DND-41 (cell line): Measurements from ENCODE around the gene SLC15A4.

Experiments
- EZH2 ChIP-seq: IDR thresholded peaks from 3 replicates; pipeline ENCODE4 v1.6.1; 2012; ENCODE audit warnings: borderline replicate concordance, low read depth, mild to moderate bottlenecking, moderate library complexity, low read length, inconsistent platforms; ENCODE audit not compliant: severe bottlenecking
- TF ChIP-seq, protein P1 (sequence below): IDR thresholded peaks from 2 replicates; pipeline ENCODE4 v1.5.1; 2012; ENCODE audit warnings: borderline replicate concordance, low read length, moderate library complexity, mild to moderate bottlenecking; ENCODE audit not compliant: poor library complexity, severe bottlenecking; ENCODE audit errors: extremely low read depth

DNA sequence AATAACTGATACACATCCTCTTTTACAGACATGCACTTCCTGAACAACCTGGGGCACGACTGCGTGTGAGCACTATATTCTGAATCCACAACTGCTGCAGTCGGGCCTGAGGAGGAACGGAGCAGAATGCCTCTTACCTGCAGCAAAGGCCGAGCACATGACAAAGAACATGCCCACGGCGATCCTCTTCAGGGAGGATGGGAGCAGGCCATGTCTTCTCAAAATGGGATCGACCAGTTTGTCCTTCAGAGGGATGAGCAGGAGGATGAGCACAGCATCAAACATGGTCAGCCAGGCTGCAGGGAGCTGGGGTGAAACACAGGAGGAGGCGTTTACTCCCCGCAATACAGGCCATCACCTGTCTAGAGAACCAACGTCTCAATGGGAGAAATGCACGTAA, 15.1 kb downstream of the SLC15A4 start:
- TF ChIP-seq, protein P1, sequence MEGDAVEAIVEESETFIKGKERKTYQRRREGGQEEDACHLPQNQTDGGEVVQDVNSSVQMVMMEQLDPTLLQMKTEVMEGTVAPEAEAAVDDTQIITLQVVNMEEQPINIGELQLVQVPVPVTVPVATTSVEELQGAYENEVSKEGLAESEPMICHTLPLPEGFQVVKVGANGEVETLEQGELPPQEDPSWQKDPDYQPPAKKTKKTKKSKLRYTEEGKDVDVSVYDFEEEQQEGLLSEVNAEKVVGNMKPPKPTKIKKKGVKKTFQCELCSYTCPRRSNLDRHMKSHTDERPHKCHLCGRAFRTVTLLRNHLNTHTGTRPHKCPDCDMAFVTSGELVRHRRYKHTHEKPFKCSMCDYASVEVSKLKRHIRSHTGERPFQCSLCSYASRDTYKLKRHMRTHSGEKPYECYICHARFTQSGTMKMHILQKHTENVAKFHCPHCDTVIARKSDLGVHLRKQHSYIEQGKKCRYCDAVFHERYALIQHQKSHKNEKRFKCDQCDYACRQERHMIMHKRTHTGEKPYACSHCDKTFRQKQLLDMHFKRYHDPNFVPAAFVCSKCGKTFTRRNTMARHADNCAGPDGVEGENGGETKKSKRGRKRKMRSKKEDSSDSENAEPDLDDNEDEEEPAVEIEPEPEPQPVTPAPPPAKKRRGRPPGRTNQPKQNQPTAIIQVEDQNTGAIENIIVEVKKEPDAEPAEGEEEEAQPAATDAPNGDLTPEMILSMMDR: no peak
- no peak for TF ChIP-seq EZH2
